ENCODE data around the gene GADD45GIP1.

GADD45GIP1 gene

DNA sequence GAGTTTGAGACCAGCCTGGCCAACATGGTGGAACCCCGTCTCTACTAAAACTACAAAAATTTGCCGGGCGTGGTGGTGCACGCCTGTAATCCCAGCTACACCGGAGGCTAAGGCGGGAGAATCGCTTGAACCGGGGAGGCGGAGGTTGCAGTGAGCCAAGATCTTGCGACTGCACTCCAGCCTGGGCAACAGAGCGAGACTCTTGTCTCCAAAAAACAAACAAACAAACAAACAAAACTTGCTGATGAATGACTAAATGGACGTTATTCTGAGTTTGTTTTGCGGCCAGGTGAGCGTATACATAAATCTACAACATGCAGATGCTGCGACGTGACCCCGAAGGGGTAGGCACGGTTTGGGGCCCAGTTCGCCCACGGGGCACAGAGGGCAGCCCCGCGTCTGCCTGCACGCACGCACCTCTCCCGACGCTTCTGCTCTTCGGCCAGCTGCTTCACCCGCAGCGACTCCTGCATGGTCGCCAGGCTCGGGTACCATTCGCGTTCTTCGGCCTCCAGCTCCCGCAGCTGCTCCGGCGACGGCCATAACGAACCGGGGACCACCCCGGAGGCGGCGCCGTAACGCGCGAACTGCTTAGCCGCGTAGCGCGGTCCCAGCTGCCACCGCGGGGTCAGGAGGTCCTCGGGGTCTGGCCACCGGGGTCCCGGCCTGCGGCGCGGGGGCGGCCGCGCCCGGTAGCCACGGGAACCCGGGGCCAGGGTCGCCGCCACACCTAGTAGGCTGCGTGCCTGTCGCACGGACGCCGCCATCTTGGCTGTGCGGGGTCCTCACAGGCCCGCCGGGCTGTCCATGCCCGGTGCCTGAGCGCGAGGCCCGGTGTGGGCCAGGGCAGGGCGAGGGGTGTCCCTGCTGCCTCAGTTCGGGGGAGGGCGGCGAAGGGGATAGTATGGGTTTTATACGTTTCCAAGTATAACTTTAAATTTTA, at the start of gene GADD45GIP1:
Gene GADD45GIP1, minus strand, starts transcription at position 778 of the 943 bp plus-strand sequence. Its CDS starts 11 bp downstream, at position 767.
- peak; percentile 94 for DNase-seq

DNA sequence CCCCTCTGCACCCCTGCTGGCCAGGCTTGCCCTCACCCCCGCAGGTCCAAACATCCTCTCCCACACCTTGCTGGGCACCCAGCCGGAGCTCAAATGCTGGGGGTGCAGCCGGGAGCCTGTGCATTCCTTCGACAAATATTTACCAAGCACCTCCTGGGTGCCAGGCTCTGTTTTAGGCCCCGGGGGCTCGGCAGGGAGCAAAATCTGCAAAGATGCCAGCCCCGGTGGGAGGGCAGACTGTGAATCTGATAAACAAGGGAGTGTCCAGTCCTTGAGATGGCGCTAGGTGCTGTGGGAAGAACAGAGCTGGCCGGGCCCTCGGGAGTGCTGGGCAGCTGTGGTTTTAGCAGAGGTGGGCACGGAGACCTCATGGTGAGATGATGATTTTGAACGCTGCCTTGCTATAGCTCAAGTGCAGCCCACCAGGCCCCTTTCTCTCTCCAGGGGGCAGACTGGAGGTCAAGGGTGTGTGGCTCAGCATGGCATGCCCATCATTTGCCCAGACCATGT, 48.9 kb upstream of the GADD45GIP1 start:
- no peak for DNase-seq

DNA sequence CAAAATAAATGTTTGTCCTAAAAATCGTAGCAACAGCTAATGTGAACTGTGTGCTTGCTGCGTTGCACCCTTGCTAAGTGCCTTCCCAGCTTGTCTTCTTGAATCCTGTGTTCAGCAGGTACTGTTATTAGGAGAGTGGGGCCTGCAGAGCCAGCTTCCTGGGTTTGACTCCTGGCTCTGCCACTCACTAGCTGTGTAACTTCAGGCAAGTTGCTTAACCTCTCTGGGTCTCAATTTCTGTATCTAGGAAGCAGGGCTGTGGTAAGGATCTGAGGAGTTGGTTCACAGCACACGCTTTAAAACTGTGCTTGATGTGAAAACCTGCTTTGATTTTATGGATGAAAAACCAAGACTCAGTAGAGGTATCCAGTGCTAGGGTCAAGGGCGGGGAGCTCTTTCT, 48.2 kb upstream of the GADD45GIP1 start:
- DNase-seq: no peak

DNA sequence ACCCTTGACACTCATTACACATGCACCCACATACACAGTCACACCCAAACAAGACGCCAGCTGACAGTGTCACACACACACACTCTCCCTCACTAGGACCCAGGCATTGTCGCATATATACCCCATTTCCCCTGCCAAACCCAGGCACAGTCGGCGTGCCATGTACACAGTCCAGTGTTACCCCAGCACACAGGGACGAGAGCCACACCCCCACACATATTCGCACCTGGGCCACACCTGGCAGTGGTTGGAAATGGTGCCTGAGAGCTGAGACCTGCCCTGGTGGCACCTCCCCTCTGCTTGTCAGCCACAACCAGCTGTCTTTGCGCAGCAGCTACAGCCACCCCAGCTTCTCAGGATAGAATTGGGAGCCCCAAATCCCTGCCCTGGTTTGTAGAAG, 47.2 kb upstream of the GADD45GIP1 start:
- no peak for DNase-seq

DNA sequence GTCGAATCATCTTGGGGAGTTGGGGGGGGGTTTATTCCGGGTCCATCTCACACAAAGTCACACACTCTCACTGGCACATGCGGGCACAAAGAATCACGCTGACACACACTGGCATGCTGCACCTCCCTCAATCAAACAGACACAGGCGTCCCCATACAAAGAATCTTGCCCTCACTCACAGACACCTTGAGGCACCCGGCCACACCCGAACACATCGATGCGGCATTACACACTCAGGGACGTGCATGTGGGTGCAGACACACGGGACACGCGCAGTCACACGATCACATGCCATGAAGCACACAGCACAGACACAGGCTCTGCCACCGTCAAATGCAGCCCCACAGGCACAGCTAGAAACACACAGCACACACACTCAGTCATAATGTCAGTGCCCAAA, 46.1 kb upstream of the GADD45GIP1 start:
- no peak for DNase-seq

DNA sequence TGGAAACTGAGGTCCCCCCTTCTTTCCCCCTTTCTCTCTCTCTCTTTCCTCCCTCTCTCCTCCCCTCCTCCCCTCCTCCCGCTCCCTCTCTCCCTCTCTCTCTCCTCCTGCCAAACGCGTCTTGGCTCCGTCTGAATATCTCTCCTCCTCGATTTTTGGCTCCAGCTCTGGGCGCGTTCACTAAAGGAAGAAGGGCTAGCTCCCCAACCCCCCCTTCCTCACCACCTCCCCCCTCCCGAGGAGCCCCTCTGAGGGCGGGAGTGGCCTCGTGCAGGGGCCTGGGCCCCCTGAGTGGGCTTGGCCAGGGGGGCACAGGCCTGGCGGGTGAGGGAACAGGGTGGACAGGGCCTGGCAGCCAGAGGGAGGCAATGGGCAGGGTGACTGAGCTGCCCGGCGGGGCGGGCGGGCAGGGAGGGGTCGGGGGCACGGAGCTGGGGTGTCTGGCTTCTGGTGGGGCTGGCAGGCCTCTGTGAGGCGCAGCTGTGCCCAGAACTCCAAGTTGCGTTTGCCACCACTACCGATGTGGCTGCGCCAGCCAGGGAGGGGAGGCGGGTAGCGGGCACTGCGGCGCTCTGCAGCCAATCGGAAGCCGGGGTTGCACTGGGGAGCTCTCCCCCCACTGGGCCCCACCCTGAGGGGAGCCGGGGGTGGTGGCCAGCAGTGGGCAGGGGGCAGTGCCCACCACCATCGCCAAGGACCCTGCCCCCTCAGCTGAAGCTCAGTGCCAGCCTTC, 45.3 kb upstream of the GADD45GIP1 start:
- DNase-seq: no peak

DNA sequence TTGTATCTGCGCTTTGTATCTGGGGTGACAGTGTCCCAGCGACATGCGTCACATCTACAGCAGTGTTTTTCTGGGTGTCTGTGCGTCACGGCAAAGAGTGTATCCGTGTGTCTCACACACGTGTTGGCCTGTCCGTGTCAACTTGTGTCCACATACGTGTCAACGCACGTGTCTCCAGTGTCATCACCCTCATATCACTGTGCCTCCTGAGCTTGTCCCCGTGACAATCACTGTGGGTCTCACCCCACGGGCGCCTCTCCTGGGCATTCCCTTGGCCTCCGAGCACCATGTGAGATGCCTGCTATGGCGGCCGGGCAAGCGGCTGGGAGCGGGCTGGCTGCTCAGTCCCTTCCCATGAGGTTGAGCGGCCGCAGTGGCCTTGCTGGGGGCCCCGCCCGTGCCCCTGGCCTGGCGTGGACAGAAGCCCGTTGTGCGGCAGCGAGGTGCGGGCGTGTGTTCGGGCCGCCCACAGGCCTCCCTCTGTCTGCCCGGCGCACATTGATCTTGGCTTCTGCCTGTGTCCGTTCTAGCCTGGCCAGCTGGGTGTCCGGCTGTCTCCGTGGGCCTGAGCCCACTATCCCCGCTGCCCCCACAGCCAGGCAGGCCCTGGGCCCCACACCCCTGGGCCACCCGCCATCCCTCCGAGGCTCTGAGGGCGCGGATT, 44.6 kb upstream of the GADD45GIP1 start:
- no peak for DNase-seq

DNA sequence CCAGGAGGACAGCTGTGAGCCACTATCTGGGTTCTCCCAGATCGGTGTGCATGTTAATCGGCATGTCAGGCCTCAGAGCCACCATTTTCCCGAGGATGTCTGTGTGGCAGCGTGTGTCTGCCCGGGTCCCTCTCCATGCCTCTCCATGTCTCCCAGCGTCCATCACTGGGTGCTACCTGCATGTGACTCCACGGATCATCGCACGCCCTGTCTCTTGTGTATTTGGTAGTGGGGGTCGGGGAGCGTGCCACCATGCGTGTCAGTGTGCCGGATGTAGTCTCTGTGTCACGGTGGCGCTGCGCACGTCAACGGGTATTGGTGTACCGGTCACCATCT, 44.1 kb upstream of the GADD45GIP1 start:
- DNase-seq: no peak

DNA sequence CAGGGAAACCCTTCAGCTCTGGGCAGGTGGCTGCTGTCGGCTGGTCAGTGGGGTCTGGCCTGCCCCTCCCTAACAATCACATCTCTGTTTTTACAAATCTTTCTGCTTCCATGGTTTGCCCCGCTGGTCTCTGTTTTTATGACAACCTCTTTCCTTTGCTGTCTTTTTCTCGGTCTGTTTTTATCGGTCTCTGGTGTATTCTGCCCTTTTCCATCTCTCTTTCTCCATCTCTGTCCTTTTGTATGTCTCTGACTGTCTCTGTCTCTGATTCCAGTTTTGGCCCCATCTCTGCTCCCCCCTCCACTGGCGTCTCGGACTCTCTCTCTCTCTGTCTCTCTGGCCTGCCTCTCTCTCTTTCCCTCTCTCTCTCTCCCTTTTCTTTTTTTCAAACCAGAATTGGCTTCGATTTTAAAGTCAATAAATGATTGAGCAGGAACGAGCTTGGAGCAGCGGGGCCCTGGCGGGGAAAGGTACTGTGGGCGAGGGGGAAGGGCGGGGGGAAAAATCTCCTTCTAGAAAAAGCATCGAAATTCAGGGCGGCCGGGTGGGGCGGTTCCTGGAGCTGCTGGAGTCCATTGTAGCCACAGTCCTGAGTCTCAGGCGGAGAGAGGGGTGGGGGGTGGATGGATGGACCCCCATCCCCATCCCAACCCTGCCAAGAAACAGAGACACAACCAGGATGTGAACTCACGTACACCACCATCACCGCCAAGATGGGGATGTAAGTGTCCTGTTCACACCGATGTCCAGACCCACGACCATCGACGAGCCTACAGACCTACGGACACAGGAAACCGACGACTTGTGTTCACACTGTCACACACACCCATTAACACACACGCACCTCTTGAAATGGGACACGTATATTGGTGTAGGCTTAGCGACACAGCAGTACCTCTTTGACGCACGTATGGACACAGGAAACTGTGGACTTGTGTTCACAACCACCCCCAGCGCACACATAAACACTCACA, 41.2 kb upstream of the GADD45GIP1 start:
- DNase-seq: no peak

DNA sequence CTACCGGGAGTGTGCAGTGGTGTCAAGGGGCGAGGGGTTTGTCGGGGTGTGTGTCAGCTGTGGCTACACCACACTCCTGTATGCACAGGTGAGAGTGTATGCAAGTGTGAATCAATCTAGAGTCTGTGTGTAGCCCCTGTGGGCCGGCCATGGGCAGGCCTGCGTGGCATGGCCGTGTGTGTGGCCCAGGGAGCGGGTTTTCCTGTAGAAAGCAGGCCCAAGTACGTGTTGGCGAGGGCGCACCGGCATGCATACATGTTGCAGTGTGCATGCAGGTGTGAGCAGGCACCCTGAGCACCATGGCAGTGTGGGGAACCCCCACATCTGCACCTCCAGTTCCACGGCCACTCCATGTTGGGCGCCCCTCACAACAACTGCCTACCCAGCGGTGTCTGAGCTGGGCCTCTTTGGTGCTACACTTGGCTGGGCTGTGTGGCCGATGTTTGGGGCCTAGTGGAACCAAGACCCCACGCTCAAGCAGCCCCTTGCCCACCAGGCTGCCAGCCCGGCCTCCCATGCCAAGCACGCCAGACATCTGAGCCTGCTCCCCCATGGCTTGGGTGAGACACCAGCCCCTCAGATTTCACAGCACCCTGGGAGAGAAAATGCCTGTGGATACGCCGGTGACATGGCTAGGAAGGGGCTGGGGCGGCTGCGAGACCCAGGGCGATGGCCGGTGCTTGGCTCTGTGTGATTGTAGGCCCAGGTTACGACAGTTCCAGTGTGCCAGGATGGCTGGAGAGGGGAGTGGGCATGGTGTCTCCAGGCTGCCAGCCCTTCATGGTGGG, 40.4 kb upstream of the GADD45GIP1 start:
- DNase-seq: no peak

DNA sequence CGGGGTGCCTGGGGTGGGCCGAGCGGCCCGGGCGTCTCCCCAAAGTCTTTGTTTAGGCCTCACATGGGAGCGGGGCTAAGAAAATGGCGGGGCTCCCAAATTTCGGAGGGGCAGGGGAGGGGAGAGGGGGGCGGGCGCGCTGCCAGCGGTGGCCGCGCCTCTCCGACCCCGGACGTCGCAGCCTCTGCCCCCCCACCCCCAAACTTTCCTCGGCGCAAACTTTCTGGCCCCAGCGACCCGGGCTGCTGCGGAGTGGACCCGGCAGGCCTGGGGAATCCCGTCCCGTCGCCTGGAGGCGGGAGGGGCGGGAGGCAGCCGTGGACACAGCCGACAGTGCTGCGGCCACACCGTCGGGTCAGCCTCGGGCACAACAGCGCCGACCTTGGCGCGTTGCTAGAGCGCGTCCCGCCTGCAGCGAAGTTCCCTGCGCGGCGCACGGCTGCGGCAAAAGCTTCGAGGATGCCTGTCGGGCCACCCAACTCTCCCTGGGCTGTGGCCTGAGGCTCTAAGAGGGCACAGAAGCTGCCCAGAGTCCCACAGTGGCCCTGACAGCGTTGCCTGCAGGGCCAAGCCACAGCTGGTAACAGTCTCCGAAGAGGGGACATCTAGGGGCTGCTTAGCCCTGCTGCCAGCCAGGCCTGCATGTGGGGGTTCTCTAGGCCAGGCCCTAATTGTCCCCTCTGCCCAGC, 39.5 kb upstream of the GADD45GIP1 start:
- no peak for DNase-seq

DNA sequence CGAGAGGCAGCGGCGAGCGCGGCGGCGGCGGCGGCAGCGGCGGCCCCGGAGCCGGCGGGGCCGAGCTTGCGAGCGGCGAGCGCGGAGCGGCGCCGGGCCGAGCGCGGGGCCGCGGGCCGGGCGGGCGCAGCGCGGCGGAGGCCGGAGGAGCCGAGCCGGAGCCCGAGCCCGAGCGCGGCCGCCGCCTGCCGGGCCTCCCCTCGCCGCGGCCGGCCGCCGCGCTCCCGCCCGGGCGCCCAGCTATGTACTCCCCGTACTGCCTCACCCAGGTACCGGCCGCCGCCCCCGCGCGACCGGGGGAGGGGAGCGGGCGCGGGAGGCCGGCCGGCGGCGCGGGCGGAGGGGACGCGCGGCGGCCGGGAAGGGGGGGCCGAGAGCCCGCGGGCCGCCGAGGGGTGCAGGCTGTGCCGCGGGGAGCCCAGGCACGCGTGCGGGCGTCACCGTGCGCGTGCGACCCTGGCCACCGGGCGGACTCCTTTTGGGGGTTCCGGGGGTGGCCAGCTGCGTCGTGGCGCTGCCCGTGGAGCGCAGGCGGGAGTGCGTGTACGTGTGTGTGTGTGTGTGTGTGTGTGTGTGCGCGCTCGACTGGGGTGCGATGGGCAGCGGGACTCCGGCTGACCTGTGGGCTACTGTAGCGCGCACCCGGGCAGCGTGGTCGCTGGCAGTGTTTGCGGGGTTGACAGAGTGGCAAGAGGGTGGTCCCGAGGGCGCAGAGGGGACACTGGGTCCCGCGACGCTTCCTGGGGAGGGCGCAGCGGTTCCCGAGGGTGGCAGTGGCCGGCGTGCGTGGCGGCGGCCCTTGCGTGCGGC, 38.8 kb upstream of the GADD45GIP1 start:
- no peak for DNase-seq

DNA sequence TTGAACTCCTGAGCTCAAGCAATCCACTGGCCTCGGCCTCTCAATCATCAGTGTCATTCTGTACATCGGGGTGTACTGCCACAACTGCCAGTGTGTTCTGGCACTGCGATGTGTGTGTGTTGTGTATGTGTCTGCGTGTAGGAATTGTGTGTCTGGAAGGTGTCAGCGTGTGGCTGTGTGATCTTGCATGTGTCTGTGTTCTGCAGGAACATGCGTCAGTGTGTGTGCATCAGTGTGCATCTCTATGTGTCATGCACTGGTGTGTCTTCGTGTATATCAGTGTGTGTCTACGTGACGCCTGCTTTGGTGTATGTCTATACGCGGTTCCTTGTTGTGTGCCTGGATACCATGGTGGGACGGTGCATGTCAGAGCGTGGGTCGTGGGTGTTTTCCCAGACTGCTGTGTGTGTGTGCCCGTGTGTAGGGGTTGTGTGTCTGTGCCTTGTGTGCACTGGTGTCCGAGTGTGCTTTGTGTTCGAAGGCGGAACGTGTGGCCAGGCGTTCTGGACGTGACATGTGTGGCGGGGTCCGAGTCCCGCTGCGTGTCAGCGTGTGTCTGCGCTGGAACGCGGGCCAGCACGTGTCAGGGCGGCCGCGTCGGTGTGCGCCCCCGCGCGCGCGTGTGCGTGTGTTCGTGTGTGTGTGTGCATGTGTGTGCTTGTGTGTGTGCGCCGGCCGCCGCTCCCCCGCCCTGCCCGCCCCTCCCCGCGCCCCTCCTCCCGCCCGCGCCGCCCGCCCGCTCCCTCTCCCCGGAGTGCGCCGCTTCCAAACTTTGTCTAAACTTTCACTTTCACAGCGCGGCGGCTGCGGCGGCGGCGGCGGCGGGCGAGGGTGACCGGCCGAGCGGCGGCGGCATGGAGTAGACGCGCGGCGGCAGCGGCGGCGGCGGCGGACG, 37.9 kb upstream of the GADD45GIP1 start, which contains the start of gene NFIX:
Gene NFIX, plus strand, starts transcription at position 775 of the 895 bp plus-strand sequence. CDS start 363 bp downstream, outside the sequence.
- peak; percentile 84 for DNase-seq

DNA sequence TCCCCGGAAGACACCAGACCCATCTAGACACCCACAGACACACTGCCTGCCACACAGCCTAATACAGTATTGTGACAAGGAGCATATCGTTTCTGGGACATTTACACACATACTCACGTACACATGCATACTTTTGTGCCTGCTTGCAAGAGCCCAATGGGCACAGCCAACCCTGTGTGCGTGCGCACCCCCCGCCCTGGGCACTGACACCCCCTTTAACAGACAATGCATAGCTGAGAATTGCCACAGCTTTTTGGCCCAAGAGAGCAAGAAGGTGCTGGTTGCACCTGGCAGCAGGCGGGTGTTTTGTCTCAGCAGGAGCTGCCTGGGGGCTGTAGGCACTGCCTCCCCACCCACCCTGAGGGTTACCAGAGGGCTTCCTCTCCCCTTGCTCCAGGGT, 36.5 kb upstream of the GADD45GIP1 start:
- no peak for DNase-seq

DNA sequence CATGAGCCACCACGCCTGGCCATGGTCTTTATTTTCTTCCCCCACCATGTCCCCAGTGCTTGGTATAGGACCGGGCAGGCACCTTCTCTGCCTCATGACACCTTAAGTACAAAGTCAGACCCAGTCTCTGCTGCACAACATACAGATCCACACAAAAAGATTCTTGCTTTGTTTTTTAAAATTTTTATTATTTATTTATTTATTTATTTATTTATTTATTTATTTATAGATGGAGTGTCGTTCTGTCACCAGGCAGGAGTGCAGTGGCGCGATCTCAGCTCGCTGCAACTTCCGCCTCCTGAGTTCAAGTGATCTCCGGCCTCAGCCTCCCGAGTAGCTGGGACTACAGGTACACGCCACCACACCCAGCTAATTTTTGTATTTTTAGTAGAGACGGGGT, 35.7 kb upstream of the GADD45GIP1 start:
- DNase-seq: no peak

DNA sequence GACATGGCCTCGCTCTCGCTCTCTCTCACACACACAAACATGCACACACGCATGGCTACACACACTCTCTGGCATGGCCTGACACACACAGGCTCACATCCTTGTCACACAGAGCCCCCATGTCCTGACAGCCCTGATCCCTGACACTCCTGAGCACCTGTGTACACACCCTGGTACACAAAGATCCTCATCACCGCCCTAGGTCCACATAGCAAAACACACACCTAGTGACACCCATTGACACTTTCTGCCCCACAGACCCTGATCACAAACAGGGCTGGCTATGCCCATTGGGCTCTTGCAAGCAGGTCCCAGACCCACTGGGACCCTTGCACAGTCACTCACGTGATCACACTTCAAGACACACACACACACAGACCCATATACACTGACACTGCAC, 34.3 kb upstream of the GADD45GIP1 start:
- DNase-seq: no peak

DNA sequence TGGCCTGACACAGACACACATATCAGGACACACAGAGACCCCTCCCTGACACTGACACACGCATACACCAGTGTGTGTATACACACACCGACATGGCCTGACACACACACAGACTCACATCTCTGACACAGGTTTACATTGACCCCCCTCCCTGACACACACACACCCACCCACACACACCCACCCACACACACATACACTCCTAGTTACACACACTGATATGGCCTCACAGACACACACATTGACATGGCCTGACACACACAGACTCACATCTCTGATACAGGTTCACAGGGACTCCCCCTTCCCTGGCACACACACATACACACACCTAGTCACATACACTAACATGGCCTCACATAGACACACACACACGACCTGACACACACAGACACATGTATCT, 33.8 kb upstream of the GADD45GIP1 start:
- DNase-seq: no peak

DNA sequence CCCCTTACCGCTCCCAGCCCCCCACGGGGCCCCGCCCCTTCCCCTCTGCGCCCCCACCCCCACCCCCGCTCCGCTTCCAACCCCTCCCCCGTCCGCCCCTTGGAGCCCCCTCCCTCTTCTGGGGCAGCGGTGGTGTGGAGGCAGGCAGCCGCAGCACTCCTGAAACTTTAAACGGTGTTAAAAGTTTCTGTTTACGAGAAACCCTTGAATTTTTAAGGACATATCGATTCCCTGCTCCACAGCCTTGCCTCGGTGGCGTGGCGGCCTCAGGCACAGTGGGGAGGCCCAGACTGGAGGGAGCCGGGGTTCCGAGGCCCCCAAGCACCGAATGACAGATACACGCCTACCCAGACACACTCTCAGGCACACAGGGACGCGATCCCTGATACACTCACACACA, 33.4 kb upstream of the GADD45GIP1 start:
- DNase-seq: no peak

DNA sequence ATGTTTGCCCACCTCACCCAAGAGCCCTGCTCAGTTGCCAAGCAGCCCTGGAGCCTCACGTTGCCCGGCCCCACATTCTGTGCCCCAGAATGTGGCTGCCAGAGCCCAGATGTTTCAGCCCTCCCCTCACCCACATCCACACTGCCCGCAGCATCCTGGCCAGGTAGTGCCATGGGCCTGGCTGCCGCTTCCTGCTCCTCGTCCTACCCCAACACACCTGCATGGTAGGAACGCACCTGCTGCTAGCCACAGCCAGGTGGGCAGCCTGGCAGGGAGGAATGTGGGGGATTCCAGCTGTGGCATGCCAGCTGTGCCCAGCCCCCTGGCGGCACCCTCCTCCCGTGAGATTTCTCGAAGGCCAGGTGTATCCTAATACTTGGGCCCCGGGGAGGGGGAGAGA, 30.8 kb upstream of the GADD45GIP1 start:
- no peak for DNase-seq
